Tibial artery (tissue), 4 donors: ENCODE measurements around the gene THSD1.
"Not testable (repeated sequence)": the region's sequence is repeated elsewhere in the genome, so short reads cannot be mapped to it uniquely, and the experiment has no call there.

Source experiments
- DNase-seq, 2 donors: peaks; one replicate each; pipeline ENCODE4 v3.0.0-alpha.2; 2019
- H3K27ac ChIP-seq, 2 donors: fragments of 200-600 bp; sonication (generic) in 1 of 2; 1 replicate in 1 of 2; 2 replicates in 1 of 2; pipeline ENCODE4 v1.5.1; 2018 to 2019; ENCODE audit warnings: mild to moderate bottlenecking in 1 of 2
- H3K27me3 ChIP-seq, 2 donors: fragments of 200-600 bp; sonication (generic) in 1 of 2; one replicate each; pipeline versions ENCODE4 v1.5.1 to v1.6.0; 2016 to 2019
- H3K36me3 ChIP-seq, 3 donors: fragments of 200-600 bp; sonication (generic) in 2 of 3; one replicate each; pipeline ENCODE4 v1.5.1; 2016 to 2019; ENCODE audit warnings: mild to moderate bottlenecking in 2 of 3
- H3K4me1 ChIP-seq, 4 donors: fragments of 200-600 bp; sonication (generic) in 2 of 4; 1 replicate in 3 of 4; 2 replicates in 1 of 4; pipeline ENCODE4 v1.5.1; 2016 to 2019
- H3K4me3 ChIP-seq, 2 donors: fragments of 200-600 bp; sonication (generic) in 1 of 2; 1 replicate in 1 of 2; 2 replicates in 1 of 2; pipeline ENCODE4 v1.5.1; 2018 to 2019; ENCODE audit warnings: mild to moderate bottlenecking in 2 of 2
- H3K9me3 ChIP-seq, 3 donors: fragments of 200-600 bp; sonication (generic) in 1 of 3; one replicate each; pipeline ENCODE4 v1.5.1; 2016 to 2019
- CTCF ChIP-seq, 2 experiments: fragments of 200-600 bp in 1 of 2; fragments of 450-650 bp in 1 of 2; IDR thresholded peaks; one replicate each; pipeline ENCODE4 v1.5.1; 2017 to 2019; ENCODE audit warnings: antibody characterized with exemption in 2 of 2, mild to moderate bottlenecking in 1 of 2, moderate library complexity in 1 of 2
- intact Hi-C: fragments of 100-400 bp; cut with DNase I; formaldehyde crosslinking; loops from one replicate; pipeline ENCODE4 v1.15.0; 2023; ENCODE audit warnings: low total_unique reads

The THSD1 gene

GRCh38 chr13:52377898-52378297, 28.1 kb downstream of the THSD1 start:
- H3K4me1 ChIP-seq: no peaks in the 10 kb centered on the region
- no peaks in the 10 kb centered on the region for H3K27me3 ChIP-seq
- DNase-seq: no peak
- intact Hi-C loops: no loop called here
- H3K27ac ChIP-seq: no peak overlapping the region
- peaks cover 7 to 14% (median 11%) of the 10 kb centered on the region in 3 donors for H3K36me3 ChIP-seq
- no peak for TF ChIP-seq CTCF (IDR thresholded peaks at IDR 0.05)
- no peak overlapping the region for H3K4me3 ChIP-seq
- H3K9me3 ChIP-seq: no peaks in the 10 kb centered on the region

DNA sequence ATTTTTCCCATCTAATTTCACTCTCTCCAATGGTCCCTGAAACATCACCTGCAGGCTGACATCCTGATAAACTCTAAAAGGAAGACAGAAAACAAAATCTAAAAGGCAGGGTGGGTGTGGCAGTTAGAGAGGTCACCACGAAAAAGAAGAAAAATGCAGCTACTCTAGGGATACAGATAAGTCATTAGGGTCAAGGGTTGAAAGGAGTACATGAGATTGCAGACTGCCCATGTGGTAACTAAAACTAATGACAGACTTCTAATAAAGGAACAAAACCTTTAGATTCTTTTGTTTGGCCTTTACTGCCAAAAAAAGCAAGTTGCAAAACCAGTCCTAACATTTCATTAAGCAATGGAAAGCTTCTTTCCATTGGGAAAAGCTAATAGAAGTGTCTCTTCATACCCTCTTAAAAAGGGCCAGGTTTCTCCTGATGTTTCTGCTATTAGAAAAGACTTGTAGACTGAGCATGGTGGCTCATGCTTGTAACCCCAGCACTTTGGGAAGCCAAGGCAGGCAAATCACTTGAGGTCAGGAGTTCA, 31.0 kb downstream of the THSD1 start:
- DNase-seq: no peak
- no peak for TF ChIP-seq CTCF (IDR thresholded peaks at IDR 0.05)
- Histone ChIP-seq H3K4me1 (no peaks in the 10 kb centered on the region), H3K9me3 (no peaks in the 10 kb centered on the region), H3K36me3 (peaks cover 7 to 14% (median 11%) of the 10 kb centered on the region in 3 donors), H3K4me3 (no peak overlapping the region), H3K27me3 (no peaks in the 10 kb centered on the region), H3K27ac (no peak overlapping the region)
- intact Hi-C loops: no loop called here

GRCh38 chr13:52374389-52374788, 31.6 kb downstream of the THSD1 start:
- no peaks in the 10 kb centered on the region for H3K4me1 ChIP-seq
- intact Hi-C loops: no loop called here

GRCh38 chr13:52373277-52373676, 32.7 kb downstream of the THSD1 start:
- H3K36me3 ChIP-seq, H3K27me3 ChIP-seq, H3K4me3 ChIP-seq, intact Hi-C loops, DNase-seq, H3K9me3 ChIP-seq, H3K4me1 ChIP-seq, H3K27ac ChIP-seq: not testable (repeated sequence)

More at GRCh38 chr13:52374389-52374788, 31.6 kb downstream of the THSD1 start:
- no peak for DNase-seq
- no peaks in the 10 kb centered on the region for H3K27me3 ChIP-seq
- no peaks in the 10 kb centered on the region for H3K9me3 ChIP-seq
- no peak for TF ChIP-seq CTCF (IDR thresholded peaks at IDR 0.05)
- H3K36me3 ChIP-seq: peaks cover 7 to 14% (median 11%) of the 10 kb centered on the region in 3 donors
- no peak overlapping the region for H3K4me3 ChIP-seq
- H3K27ac ChIP-seq: no peak overlapping the region

DNA sequence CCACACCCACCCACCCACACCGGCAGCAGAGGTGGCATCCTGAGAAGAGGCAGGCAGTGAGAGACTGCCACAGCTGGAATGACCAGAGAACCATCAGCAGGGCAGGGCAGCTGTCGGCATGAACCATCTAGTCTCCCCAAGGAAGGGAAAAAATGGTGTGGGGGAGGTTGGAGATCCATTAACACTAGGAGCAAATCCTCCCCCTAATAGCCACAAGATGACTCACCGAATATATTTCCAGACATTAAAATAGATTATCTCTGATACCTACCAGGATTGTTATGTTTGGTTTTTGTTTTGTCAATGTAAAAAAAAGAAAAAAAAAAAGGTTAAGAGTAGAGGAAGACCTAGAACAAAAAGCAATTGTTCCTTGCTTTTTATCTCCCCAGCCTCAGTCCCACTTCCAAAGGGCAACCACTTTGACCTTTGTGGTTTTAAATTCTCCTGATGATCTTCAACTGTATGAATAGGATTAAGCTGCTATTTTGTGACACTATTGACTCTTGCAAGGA, 34.2 kb downstream of the THSD1 start:
- intact Hi-C loops: no loop called here
- no peak for TF ChIP-seq CTCF (IDR thresholded peaks at IDR 0.05)
- H3K4me3 ChIP-seq: no peak overlapping the region

GRCh38 chr13:52366291-52366690, 39.7 kb downstream of the THSD1 start:
- no peak overlapping the region for H3K27ac ChIP-seq
- intact Hi-C loops: no loop called here
- H3K36me3 ChIP-seq: no peaks in the 10 kb centered on the region
- no peak overlapping the region for H3K4me3 ChIP-seq
- no peaks in the 10 kb centered on the region for H3K9me3 ChIP-seq
- no peak for TF ChIP-seq CTCF (IDR thresholded peaks at IDR 0.05)
- H3K4me1 ChIP-seq: no peaks in the 10 kb centered on the region
- no peak for DNase-seq
- no peaks in the 10 kb centered on the region for H3K27me3 ChIP-seq

More for the DNA sequence above, 34.2 kb downstream of the THSD1 start:
- Histone ChIP-seq H3K27me3 (no peaks in the 10 kb centered on the region), H3K27ac (no peak overlapping the region), H3K9me3 (no peaks in the 10 kb centered on the region), H3K4me1 (no peaks in the 10 kb centered on the region), H3K36me3 (no peaks in the 10 kb centered on the region)
- DNase-seq: no peak

- H3K27me3 ChIP-seq, H3K4me1 ChIP-seq, DNase-seq, intact Hi-C loops, H3K9me3 ChIP-seq, H3K27ac ChIP-seq, H3K36me3 ChIP-seq, H3K4me3 ChIP-seq: not testable (repeated sequence)
These were observed 43.6 kb downstream of the THSD1 start for GRCh38 chr13:52362169-52362887.
